Measurements from ENCODE around the gene CSH1.
"Not testable (repeated sequence)": the region's sequence is repeated elsewhere in the genome, so short reads cannot be mapped to it uniquely, and the experiment has no call there.

The CSH1 gene

DNA sequence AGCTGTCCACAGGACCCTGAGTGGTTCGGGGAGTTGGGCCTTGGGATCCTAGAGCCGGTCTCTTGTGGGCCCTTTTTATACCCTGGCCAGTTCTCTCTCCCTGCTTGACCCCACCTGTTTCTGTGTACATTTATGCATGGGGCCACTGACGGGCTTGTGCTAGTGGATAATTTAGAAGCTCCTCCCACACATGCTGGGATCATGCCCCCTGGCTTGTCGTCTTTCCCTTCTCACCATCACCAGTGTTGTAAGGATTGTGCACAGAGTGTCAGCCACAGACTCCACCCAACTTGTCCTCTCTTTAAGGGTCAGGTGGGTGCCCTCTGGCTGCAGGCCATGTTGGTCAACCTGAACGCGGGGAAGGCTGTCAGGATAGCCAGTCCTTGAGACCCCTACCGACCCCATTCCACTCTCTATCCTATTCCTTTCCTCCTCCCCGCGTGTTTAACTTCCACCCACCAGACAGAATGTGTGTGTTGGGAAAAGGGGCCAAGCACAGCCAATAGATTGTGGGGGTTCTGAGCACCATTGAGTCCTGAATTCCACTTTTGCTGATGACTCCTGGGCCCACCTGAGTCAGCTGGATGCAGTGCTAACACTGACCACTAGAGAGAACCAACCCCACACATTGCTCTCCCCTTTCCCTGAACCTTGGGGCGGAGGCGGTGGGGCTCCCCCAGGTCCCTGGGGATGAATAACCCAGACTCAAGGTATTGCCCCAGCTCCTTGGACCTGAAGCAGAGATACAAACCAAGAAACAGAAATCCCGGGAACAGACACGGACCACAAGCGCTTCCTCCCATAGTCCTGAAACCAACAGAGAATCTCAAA, at the start of gene CSH1:
CSH1 (minus strand) TSS at position 51 of the 831 bp plus-strand sequence. CDS start 63 bp downstream, outside the sequence.
- not testable (repeated sequence) for DNase-seq

DNA sequence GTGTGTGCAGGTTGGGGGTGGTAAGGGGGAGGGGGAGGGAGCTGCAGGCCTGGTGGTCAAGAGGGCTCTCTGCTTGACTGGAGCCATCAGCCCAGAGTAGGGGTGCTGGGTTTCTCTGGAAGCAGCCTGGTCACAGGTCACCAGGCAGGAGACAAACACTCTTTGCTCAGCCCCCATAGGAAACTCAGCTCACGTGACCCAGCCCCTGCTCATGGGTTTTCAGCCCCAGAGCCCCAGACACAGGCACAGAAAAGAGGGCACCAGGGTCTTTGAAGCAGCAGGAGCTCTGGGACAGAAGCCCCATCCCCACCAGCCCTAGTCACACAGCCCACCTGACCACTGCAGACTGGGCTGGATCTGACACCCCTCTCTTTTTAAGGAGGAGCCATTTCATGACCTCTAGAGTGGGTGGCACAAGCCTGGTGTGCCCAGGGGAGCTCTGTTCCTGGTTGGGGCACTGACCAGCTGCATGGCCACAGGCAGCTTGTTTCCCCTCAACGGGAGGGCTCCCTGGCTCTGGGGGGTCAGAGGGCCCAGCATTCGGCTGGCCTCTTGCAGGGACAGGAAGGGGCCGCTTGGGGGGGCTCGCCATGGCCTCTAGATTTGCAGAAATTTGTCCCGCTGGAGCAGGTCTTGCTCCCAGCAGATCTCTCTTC, 49.5 kb upstream of the CSH1 start:
- no peak for DNase-seq

DNA sequence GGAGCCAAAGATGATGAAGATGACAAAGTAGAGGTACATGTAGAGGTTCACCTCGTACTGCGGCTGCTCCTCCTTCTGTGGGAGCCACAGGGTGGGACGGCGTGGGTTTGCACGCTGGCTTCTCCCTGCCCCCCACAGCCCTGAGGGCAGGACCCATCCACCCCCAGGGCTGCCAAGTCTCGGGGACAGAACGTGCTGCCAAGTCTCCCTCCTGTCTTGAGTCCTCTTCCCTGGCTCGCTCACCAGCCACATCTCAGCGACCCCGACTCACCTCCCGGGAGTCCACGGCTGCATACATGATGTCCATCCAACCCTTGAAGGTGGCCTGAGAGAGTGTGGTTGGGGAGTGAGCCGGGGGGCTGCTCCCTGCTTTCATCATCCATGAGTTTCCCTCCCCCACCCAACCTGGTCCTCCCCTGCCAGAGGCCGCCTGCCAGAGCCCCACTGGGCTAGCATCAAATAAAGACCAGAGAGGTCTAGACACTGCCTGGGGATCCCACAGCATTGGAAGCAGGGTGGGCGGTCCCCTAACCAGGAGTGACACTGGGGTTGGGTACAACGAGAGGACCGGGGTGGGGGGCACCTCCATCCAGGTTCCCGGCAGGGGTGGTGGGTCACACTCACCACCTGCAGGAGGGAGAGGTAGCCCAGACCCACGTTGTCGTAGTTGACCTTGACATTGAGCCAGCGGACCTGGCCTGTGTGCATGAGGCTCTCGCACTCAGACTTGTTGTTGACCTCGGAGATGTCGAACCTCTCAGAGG, 48.5 kb upstream of the CSH1 start:
- DNase-seq, result no peak

DNA sequence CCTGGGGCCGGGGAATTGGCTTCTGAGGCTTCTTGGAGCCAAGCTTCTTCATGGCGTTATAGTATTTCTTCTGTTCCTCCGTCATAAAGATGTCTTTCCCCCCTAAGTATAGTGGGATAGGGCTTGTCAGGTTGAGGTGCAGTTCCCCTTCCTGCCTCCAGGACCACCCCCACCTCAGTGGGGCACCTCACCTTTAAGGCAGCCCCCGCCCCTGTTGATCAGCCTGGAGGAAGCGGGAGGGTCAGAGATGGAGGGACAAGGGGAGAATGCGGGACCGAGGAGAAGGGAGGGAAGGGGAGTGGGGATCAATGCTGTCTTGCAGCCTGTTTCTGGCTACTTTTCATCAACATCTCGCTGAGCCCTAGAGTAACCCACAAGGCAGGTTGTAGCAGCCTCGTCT, 47.4 kb upstream of the CSH1 start:
- no peak for DNase-seq

DNA sequence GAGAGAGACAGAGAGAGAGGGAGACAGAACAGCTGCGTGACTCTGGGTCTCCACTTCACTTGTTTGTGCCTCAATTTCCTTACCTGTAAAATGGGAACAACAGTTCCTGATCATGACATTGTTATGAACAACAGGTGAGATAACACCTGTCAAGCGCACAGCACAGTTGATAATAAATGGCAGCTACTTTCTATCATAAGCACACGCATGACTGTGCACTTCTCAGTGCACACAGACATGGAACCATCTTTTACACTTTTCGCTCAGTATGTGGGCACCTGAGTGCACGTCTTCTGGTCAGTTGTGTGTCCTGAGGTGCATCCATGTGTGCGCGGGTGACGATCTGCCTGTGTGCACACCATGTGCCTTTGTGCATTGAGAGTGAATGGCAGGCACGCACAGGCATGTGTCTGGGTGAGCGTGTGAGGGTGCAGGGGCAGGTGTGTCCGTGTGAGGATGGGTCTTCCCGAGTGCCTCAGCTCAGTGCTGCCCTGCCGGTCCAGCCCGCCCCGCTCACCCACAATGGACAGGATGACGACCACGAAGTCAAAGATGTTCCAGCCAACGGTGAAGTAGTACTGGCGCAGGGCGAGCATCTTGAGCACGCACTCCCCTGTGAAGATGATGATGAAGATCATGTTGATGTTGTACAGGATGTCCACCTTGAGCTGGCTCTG, 46.1 kb upstream of the CSH1 start:
- no peak for DNase-seq

DNA sequence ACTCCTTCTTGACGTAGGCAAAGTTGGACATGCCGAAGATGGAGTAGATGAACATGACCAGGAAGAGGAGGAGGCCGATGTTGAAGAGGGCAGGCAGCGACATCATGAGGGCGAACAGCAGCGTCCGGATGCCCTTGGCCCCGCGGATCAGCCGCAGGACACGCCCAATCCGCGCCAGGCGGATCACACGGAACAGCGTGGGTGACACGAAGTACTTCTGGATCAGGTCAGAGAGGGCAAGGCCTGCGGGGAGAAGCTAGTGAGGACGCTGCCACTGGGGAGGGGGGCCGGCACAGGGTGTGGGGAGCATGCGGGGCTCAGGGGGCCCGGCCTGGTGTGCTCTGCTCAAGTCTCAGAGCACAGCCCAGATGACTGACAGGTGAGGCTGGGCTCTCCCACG, 45.4 kb upstream of the CSH1 start:
- DNase-seq, result no peak

DNA sequence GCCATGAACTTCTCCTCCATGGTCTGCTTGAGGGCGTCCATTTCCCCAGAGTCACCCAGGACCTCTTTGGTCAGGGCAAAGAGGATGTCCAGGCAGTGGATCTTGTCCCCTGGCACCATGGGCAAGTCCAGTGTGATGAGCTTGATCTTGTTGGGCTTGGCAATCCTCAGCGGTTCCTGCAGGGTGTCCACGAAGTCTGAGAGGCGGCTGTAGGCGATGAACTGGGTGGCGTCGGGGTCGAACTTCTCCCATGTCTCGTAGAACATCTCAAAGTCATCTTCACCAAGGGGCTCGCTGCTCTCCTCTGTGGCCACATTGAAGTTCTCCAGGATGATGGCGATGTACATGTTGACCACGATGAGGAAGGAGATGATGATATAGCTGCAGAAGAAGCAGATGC, 44.8 kb upstream of the CSH1 start:
- no peak for DNase-seq

DNA sequence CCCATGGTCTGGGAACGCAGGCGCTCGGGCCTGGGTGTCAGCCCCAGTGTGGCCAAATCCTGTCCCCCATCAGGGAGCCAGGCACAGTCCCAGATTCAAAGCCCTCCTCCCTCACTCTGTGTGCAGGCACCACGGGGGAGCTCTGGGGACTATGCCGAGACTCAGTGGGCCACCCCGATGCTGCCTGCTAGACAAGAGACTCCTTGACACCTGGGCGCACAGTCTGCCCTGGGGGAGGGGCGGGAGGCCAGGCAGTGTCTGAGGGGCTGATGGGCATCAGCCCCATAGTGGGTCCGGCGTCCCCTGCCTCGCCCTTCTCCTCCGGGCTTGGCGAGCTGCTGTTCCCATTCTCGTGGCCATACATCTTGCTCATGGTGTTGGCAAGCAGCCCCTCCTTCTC, 44.2 kb upstream of the CSH1 start:
- DNase-seq, result no peak

DNA sequence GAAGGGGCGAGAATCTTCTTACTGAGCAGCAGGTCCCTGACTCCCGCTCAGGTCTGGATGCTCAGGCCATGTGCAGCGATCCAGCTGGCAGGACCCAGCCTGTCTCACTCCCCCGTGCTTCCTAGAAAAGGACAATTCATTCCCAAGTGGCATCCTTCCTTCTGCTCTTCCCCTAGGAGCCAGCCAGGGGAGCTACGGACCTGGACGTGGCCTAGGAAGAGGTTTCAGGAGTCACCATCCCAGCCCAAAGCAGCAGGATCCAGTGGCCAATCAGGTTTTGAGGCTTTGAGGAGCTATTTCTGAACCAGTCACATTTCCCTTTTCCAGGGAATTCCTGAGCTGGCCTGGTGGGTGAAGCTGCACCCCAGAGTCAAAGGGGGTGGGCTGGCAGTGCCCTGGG, 43.5 kb upstream of the CSH1 start:
- DNase-seq, result no peak

DNA sequence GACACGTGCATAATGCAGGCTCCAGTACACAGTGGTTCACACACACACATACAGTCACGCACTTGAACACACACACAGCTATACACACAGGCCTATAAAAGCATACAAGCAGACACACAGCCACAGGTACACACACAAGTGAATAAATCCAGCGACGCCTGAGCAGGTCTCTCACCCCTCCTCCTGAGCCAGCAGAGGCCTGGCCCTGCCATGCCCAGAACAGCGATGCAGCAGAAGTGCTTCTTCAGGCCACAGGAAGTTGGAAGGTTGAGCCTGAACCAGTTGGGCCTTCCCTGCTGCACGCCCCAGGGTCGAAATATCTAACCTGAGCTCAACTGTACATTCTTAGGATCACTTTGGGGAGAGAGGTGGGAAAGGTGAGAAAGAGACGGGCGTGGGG, 43.0 kb upstream of the CSH1 start:
- DNase-seq, result no peak

DNA sequence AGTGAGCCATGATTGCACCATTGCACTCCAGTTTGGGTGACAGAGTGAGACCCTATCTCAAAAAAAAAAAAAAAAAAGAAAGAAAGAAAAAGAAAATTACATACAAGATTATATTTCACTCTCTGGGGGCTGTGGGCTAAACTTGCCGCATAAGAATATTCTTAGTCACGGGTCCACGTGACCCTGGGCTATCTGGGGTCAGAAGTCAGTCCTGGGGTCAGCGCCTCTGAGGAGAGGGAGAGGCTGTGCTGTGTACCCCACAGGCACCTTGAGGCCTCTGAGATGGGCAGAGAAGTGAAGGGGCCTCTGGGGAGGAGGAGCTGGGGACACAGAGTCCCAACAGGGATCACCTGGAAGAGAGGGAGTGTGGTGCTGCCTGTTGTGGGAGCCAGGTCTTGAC, 41.5 kb upstream of the CSH1 start:
- DNase-seq, result no peak

DNA sequence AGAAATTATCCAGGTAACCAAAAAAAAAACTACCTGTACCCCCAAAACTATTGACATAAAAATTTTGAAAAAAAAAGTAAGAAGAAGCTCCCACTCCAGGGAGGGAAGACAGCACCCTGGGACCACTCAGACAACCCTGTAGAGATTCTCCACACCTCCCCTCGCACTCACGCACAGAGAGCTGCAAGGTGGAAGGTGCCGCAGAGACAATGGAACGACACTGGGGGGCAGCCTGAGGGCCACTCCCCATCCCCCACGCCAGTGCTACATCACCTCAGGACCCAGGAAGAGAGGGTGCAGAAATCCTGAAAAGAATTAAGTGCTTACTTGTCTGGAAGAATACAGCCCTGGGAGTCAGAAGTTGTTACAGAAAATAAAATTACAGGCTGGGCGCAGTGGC, 40.9 kb upstream of the CSH1 start:
- no peak for DNase-seq

DNA sequence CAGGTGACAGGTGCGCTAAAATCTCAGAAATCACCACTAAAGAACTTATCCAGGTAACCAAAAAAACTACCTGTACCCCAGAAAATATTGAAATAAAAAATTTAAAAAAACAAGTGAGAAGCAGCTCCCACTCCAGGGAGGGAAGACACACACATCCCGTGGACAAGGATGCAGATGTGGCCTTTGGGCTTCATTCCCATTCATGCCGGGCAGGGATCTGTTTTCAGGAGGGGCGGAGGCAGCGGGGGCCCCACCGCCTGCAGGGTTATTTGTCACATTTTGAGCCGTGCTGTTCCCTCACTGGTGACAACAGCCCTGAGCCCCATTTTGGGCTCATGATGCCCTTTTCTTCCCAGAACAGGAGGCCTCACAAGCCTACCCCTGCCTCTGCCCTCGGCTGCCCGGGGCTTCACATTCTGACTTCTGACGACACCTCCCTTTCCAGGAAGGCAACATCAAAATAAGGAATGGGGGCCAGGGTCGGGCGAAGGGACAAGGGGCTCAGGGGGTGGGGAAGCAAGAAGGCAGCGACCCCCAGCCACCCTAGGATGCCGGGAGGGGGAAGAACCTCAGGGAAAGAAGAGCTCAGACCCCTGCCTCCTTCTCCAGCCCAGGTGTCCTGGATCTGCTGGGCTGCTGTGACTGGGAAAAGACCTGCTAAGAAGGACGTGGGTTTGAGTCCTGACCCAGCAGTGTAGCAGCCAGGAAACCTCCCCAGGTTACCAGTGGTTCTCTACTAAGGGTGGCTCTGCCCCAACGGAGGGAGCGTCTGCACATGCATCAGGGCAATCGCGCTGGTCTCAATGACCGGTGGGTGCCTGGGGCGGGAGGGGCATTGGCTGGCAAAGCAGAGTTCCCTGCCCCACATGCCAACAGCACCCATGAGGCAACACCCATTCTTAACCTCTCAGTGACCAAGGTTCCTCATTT, 38.1 kb upstream of the CSH1 start:
- no peak for DNase-seq

DNA sequence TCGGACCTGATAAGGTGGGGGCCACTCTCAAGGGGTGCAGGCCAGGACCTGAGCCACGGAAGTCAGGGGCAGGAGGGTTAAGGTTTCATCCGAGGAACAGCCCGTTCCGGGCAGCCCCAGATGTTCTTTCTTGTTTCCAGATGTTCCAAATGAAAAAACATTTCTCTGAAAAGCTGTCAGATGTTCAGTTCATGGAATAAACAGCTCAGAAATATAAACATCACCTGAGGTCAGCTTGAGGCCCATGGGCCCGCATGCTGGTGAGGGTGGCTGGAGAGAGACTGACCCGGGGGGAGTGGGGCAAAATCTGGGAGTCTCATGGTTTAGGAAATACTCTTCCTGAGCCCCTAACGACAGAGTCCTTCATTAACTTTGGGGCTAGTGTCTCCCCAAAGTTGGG, 37.2 kb upstream of the CSH1 start:
- DNase-seq, result no peak

DNA sequence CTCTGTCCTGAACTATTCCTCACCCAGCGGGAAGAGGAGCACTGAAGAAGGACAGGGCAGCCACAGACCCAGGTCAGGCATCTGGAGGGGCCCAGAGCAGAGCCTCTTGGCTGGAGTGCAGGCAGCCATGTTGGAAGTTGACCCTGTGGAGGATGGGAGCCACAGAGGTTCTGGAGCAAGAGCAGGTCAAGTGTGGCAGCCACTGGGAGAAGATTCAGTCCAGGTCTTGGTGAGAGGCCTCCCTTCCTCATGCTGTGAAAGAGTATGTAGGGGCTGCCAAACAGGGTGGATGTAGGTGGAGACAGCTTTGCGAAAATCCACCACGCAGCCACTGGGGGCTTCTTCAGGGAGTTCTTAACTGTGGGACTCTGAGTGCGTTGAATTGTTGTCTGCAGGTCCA, 36.3 kb upstream of the CSH1 start:
- no peak for DNase-seq

DNA sequence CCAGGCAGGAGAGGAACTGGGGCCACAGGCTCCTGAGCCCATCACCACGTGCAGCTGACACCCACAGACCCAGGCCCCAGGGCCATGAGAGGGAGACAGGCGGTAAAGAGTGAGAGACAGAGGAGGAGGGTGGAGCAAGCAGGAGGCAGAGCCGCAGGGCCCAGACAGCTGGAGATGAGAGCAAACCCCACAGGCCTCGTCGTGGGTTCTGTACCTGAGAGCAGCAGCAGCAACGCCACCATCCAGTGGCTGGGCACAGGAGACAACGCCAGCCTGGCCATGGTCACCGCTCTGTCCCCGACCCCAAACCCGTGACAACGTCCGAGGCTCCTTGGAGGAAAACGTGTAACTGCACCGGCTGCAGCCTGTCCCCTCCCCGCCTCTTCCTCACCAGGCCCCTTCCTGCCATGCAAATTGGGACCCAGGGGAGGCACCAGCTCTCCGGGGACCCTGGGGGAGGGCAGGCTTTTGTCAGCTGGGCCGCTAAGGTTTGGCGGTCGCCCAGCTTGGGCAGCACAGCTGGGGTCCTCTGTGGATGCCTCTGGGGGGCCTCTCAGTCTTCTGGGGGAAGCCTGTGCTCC, 35.7 kb upstream of the CSH1 start, which contains the start of gene CD79B:
CD79B (minus strand) TSS at position 351 of the 581 bp plus-strand sequence; CDS start at position 281, 70 bp downstream.
- DNase-seq, result no peak

DNA sequence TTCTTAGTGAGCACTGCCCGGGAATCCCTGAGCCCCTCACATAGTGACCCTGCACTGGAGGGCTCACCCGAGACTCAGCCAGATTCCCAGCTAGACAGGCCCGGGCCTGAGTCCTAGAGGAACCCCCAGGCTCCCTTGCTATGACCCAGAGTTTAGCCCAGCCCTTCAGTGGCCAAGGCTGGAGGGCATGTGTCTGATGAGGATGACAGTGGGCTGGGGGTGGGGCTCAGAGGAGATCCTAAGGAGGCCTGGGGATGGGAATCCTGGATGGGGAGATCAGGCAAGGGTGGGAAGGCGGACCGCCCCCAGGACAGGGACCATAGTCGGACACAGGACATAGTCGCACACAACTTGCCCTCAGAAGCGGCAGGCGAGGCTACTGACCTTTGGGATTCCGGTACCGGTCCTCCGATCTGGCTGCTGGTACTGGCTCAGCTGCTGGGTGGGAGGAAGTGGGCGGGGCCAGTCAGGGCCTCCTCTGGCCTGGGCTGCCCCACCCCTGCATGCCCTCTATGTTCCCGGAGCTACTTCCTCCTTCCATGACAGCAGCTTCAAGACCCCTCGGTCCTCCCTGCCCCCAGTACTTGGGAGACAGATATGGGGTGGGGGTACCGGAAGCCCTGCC, 34.7 kb upstream of the CSH1 start:
- DNase-seq, result no peak

DNA sequence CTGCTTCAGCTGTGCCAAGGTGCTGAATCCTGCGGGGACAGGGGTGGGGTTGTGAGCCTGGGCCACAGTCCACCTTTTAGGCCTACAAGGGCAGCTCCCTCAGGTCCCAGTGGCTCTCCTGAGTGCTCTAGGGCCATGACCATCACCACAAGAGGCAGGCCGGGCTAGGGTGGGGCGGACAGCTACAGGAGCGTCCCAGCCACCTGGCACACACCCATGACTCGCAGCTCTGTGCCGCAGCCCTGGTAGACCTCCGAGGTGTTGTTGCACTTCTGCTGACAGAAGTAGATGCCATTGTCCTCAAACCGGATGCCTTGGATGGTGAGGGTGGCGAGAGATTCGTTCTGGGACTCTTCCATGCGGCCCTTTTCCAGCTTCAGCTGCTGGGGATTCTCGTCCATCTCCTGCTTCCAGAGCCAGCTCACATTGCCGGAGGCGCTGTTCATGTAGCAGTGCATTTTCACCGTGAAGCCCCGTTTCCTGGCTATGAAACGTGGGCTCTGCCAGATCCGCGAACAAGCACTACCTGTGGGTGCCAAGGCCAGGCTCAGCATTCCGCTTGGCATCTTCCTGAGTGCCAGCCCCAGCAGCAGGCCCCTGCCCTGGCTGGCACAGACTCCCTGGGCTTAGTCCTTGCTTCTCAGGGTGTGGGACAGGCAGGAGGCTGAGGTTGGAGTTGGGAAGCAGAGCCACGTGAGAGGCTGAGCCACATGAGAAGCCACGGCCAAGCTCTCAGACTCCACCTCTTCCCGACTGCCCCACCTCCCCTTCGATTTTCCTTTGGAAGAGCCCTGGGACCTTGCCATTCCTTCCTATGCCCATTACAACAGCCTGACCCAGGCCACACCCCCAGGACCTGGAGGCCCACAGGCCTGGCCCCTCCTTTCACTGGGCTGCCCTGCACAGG, 33.7 kb upstream of the CSH1 start:
- DNase-seq, result no peak

DNA sequence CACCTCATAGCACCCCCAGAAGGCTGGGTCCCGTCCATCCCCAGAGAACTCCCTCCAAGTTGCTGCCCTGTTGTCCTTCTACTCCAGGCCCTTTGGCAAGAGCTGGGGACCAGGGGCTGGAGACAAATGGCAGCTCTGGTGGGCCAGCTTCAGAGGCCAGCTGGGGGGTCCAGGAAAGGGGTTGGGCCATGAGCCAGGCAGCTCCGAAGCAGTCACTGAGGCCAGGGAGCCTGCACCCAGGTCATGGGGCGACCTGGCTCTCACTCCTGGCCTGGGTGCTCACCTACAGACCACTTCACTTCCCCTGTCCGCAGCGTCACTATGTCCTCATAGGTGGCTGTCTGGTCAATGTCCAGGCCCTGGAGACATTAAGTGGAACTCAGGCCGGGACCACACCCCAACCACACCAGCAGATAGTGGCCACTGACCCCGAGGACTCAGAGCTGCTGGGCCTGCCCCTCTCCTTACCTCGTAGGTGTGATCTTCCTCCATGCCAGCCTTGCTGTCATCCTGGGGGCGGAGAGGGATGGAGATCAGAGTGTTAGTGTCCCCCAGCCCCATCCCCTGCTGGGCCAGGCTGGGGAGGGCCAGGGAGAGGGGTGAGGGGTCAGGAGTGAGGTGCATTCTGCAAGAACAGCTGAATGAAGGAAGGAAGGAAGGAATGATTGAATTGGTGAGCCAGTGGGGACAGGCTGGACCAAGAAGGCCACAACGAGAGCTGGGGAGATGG, 32.8 kb upstream of the CSH1 start:
- no peak for DNase-seq

Data from DMS79 (cell line).